ENCODE results near the gene ZNF644.

GRCh38 chr1:91059157-91059556, 37.3 kb upstream of the ZNF644 start:
- TF ChIP-seq, protein P1, sequence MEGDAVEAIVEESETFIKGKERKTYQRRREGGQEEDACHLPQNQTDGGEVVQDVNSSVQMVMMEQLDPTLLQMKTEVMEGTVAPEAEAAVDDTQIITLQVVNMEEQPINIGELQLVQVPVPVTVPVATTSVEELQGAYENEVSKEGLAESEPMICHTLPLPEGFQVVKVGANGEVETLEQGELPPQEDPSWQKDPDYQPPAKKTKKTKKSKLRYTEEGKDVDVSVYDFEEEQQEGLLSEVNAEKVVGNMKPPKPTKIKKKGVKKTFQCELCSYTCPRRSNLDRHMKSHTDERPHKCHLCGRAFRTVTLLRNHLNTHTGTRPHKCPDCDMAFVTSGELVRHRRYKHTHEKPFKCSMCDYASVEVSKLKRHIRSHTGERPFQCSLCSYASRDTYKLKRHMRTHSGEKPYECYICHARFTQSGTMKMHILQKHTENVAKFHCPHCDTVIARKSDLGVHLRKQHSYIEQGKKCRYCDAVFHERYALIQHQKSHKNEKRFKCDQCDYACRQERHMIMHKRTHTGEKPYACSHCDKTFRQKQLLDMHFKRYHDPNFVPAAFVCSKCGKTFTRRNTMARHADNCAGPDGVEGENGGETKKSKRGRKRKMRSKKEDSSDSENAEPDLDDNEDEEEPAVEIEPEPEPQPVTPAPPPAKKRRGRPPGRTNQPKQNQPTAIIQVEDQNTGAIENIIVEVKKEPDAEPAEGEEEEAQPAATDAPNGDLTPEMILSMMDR (IDR thresholded peaks at IDR 0.05), result no peak
- TF ChIP-seq POLR2A (IDR thresholded peaks at IDR 0.05), result no peak

Measured in heart left ventricle (tissue), 13 donors.